HL-60 (cell line): ENCODE data around the gene TP53I11.

Experiments used
- CTCF ChIP-seq: IDR thresholded peaks from one replicate; pipeline ENCODE4 v1.5.1; 2011; ENCODE audit warnings: low read length, control low read depth, inconsistent platforms; ENCODE audit not compliant: insufficient read depth
- GABPA ChIP-seq: IDR thresholded peaks from 2 replicates; pipeline ENCODE4 v1.6.1; 2012; ENCODE audit warnings: low read depth
- POLR2AphosphoS5 ChIP-seq: IDR thresholded peaks from 2 replicates; pipeline ENCODE4 v1.6.1; 2012; ENCODE audit warnings: low read depth
- REST ChIP-seq: IDR thresholded peaks from 2 replicates; pipeline ENCODE4 v1.6.1; 2012; ENCODE audit warnings: low read depth; ENCODE audit not compliant: insufficient replicate concordance

GRCh38 chr11:44993971-44994704 is 43.5 kb upstream of the TP53I11 start:
- no peak for TF ChIP-seq CTCF
- TF ChIP-seq POLR2AphosphoS5: no peak
- TF ChIP-seq REST: no peak
- no peak for TF ChIP-seq GABPA
